SK-N-SH treated with all-trans-retinoic acid at 6 μM for 48 hours (cell line): ENCODE data around the gene CLCN6.

Experiments
- ATAC-seq: fragments of 200-7000 bp; cut with Tn5 transposase; 3 replicates; pipeline ENCODE4 v1.9.1; 2020; ENCODE audit warnings: mild to moderate bottlenecking, moderate library complexity
- ARNTL ChIP-seq: fragments of 450-650 bp; formaldehyde crosslinking; IDR thresholded peaks from 2 replicates; pipeline ENCODE4 v1.5.0; 2020; ENCODE audit warnings: low read depth, mild to moderate bottlenecking, moderate library complexity, borderline replicate concordance
- BACH2 ChIP-seq: fragments of 250-450 bp; sonication (Bioruptor Pico); IDR thresholded peaks from 2 replicates; pipeline ENCODE4 v1.9.0; 2021; ENCODE audit warnings: mild to moderate bottlenecking, borderline replicate concordance
- CREB5 ChIP-seq: fragments of 250-450 bp; sonication (Bioruptor Pico); IDR thresholded peaks from 2 replicates; pipeline ENCODE4 v1.5.1; 2020; ENCODE audit warnings: low read depth, mild to moderate bottlenecking, moderate library complexity
- CSDC2 ChIP-seq: fragments of 250-450 bp; sonication (Bioruptor Pico); IDR thresholded peaks from 2 replicates; pipeline ENCODE4 v1.5.0; 2020; ENCODE audit warnings: mild to moderate bottlenecking, moderate library complexity
- CSRNP3 ChIP-seq: fragments of 250-450 bp; sonication (Bioruptor Pico); IDR thresholded peaks from 2 replicates; pipeline ENCODE4 v1.5.1; 2021; ENCODE audit warnings: mild to moderate bottlenecking, moderate library complexity
- ESRRG ChIP-seq: fragments of 250-450 bp; sonication (Bioruptor Pico); IDR thresholded peaks from 2 replicates; pipeline ENCODE4 v1.6.1; 2021; ENCODE audit warnings: mild to moderate bottlenecking
- GLIS3 ChIP-seq: fragments of 250-450 bp; sonication (Bioruptor Pico); IDR thresholded peaks from 2 replicates; pipeline ENCODE4 v1.5.0; 2020; ENCODE audit warnings: mild to moderate bottlenecking, moderate library complexity
- ISL1 ChIP-seq: fragments of 250-450 bp; sonication (Bioruptor Pico); IDR thresholded peaks from 2 replicates; pipeline ENCODE4 v2.1.2; 2022; ENCODE audit warnings: mild to moderate bottlenecking, moderate library complexity
- OSR1 ChIP-seq: fragments of 250-450 bp; sonication (Bioruptor Pico); IDR thresholded peaks from 2 replicates; pipeline ENCODE4 v1.8.0; 2022; ENCODE audit warnings: moderate library complexity, mild to moderate bottlenecking, inconsistent platforms
- PATZ1 ChIP-seq: fragments of 250-450 bp; sonication (Bioruptor Pico); IDR thresholded peaks from 2 replicates; pipeline ENCODE4 v1.8.0; 2020; ENCODE audit warnings: mild to moderate bottlenecking, moderate library complexity, borderline replicate concordance
- POU6F1 ChIP-seq: fragments of 250-450 bp; sonication (Bioruptor Pico); IDR thresholded peaks from 2 replicates; pipeline ENCODE4 v1.8.0; 2021; ENCODE audit warnings: low read depth, mild to moderate bottlenecking, moderate library complexity, borderline replicate concordance
- PPARA ChIP-seq: fragments of 250-450 bp; sonication (Bioruptor Pico); IDR thresholded peaks from 2 replicates; pipeline ENCODE4 v1.5.0; 2020; ENCODE audit warnings: mild to moderate bottlenecking, borderline replicate concordance
- RARB ChIP-seq: fragments of 250-450 bp; sonication (Bioruptor Pico); IDR thresholded peaks from 2 replicates; pipeline ENCODE4 v1.8.0; 2021; ENCODE audit warnings: mild to moderate bottlenecking, moderate library complexity
- TCF4 ChIP-seq: fragments of 250-450 bp; sonication (Bioruptor Pico); IDR thresholded peaks from 2 replicates; pipeline ENCODE4 v1.8.0; 2021; ENCODE audit warnings: mild to moderate bottlenecking, moderate library complexity, borderline replicate concordance
- TOX ChIP-seq: fragments of 250-450 bp; sonication (Bioruptor Pico); IDR thresholded peaks from 2 replicates; pipeline ENCODE4 v1.8.0; 2021; ENCODE audit warnings: mild to moderate bottlenecking, moderate library complexity, borderline replicate concordance
- ZC3H10 ChIP-seq: fragments of 250-450 bp; sonication (Bioruptor Pico); IDR thresholded peaks from 2 replicates; pipeline ENCODE4 v1.5.1; 2021; ENCODE audit warnings: mild to moderate bottlenecking, moderate library complexity
- ZFP3 ChIP-seq: fragments of 250-450 bp; sonication (Bioruptor Pico); IDR thresholded peaks from 2 replicates; pipeline ENCODE4 v1.5.0; 2020; ENCODE audit warnings: mild to moderate bottlenecking, moderate library complexity
- ZFP30 ChIP-seq: fragments of 450-650 bp; formaldehyde crosslinking; IDR thresholded peaks from 2 replicates; pipeline ENCODE4 v1.5.0; 2022; ENCODE audit warnings: mild to moderate bottlenecking, moderate library complexity
- ZNF565 ChIP-seq: fragments of 450-650 bp; formaldehyde crosslinking; conservative IDR thresholded peaks from 2 replicates; pipeline ENCODE4 v1.5.0; 2020; ENCODE audit warnings: low read depth, mild to moderate bottlenecking, moderate library complexity
- ZNF70 ChIP-seq: fragments of 450-650 bp; formaldehyde crosslinking; IDR thresholded peaks from 2 replicates; pipeline ENCODE4 v1.5.0; 2020; ENCODE audit warnings: mild to moderate bottlenecking, moderate library complexity
- ZNF8 ChIP-seq: fragments of 450-650 bp; formaldehyde crosslinking; IDR thresholded peaks from 2 replicates; pipeline ENCODE4 v1.5.0; 2020; ENCODE audit warnings: mild to moderate bottlenecking, moderate library complexity

The CLCN6 gene

DNA sequence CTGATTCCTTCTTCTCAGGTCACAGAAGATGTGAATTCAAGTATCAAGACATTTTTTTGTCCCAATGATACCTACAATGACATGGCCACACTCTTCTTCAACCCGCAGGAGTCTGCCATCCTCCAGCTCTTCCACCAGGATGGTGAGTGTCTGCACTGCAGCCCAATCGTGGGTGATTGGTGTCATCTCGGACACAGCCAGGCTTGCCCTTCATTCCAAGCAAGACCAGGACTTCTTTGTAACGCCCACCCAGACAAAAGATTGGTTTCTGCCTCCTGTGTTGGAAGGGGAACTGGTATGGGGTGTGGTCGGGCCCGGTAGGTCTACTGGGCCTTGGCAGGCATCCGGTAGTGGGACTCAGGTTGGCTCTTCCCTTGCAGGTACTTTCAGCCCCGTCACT is 27.5 kb downstream of the CLCN6 start (continued):
- TF ChIP-seq POU6F1, result no peak
- TF ChIP-seq PATZ1, result no peak

DNA sequence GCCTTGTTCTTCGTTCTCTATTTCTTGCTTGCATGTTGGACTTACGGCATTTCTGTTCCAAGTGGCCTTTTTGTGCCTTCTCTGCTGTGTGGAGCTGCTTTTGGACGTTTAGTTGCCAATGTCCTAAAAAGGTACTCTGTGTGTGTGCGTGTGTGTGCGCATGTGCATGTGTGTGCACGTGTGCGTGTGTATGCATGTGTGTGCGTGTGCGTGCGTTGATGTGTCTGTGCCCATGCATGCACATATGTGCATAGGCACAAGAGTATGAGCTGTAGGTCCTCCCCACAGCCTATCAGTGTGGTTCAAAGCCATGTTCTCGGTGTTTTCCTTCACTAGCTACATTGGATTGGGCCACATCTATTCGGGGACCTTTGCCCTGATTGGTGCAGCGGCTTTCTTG is 27.9 kb downstream of the CLCN6 start:
- TF ChIP-seq GLIS3 (CRISPR knock-in tag) (no peak), CSRNP3 (CRISPR knock-in tag) (no peak), ZNF8 (CRISPR knock-in tag) (no peak)
- ATAC-seq, result no peak

GRCh38 chr1:11835441-11836225 is 29.6 kb downstream of the CLCN6 start:
- TF ChIP-seq ESRRG (CRISPR knock-in tag) (no peak), TCF4 (CRISPR knock-in tag) (no peak), ISL1 (CRISPR knock-in tag) (no peak), CSDC2 (CRISPR knock-in tag) (no peak), ZNF8 (CRISPR knock-in tag) (no peak), ZFP30 (CRISPR knock-in tag) (no peak), ZNF70 (CRISPR knock-in tag) (no peak), BACH2 (CRISPR knock-in tag) (no peak), PATZ1 (no peak), TOX (CRISPR knock-in tag) (no peak), POU6F1 (no peak), GLIS3 (CRISPR knock-in tag) (no peak), ARNTL (no peak), ZC3H10 (CRISPR knock-in tag) (no peak), ZFP3 (no peak), CREB5 (no peak), RARB (CRISPR knock-in tag) (no peak), ZNF565 (CRISPR knock-in tag) (no peak), OSR1 (no peak), PPARA (CRISPR knock-in tag) (no peak)
- no peak for ATAC-seq
